Retinal pigment epithelial cell (primary cell): ENCODE data around the gene POU2F2.
A peak's percentile ranks its signal among the peaks of the same experiment; 100 is the strongest.

ENCODE experiments used
- DNase-seq: peaks from one replicate; pipeline ENCODE4 v3.0.0-alpha.2; 2010; ENCODE audit warnings: low read depth
- H3K4me3 ChIP-seq: 2 replicates; pipeline ENCODE4 v1.5.1; 2011; ENCODE audit warnings: mild to moderate bottlenecking, low read length, control low read depth, moderate library complexity
- TF ChIP-seq, protein P1 (sequence below): conservative IDR thresholded peaks from 2 replicates; pipeline ENCODE4 v1.5.1; 2011; ENCODE audit warnings: low read depth, low read length, control low read depth, inconsistent platforms

Gene POU2F2

DNA sequence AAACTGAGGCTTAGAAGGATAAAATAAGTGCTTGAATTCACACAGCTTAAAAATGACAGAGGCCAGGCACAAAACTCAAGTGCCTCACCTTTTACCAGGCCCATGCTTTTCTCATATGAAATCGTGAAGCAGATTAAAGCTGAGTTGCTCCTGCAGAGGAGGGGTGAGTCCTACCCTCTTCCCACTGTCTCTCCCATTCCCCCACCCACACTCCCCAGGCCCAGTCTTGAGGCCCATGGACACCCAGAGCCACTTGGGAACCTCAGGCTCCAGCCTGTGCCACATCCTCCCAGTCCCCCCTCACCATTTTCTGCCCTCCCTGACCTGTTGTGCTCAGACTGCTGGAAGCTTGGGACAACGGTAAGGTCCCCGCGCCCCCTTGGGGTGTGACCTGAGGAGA lies 38.7 kb downstream of the POU2F2 start:
- no peak overlapping the region for H3K4me3 ChIP-seq
- DNase-seq, result no peak
- TF ChIP-seq, protein P1, sequence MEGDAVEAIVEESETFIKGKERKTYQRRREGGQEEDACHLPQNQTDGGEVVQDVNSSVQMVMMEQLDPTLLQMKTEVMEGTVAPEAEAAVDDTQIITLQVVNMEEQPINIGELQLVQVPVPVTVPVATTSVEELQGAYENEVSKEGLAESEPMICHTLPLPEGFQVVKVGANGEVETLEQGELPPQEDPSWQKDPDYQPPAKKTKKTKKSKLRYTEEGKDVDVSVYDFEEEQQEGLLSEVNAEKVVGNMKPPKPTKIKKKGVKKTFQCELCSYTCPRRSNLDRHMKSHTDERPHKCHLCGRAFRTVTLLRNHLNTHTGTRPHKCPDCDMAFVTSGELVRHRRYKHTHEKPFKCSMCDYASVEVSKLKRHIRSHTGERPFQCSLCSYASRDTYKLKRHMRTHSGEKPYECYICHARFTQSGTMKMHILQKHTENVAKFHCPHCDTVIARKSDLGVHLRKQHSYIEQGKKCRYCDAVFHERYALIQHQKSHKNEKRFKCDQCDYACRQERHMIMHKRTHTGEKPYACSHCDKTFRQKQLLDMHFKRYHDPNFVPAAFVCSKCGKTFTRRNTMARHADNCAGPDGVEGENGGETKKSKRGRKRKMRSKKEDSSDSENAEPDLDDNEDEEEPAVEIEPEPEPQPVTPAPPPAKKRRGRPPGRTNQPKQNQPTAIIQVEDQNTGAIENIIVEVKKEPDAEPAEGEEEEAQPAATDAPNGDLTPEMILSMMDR, result no peak

GRCh38 chr19:42092350-42092749 lies 39.9 kb downstream of the POU2F2 start:
- TF ChIP-seq, protein P1, result peak; percentile 65
- H3K4me3 ChIP-seq, result no peak overlapping the region
- DNase-seq, result no peak

GRCh38 chr19:42091742-42092141 lies 40.5 kb downstream of the POU2F2 start:
- no peak overlapping the region for H3K4me3 ChIP-seq
- TF ChIP-seq, protein P1, result no peak
- no peak for DNase-seq

GRCh38 chr19:42091300-42091699 lies 40.9 kb downstream of the POU2F2 start:
- TF ChIP-seq, protein P1, result no peak
- no peak overlapping the region for H3K4me3 ChIP-seq
- DNase-seq, result no peak

- DNase-seq, result no peak
- no peak overlapping the region for H3K4me3 ChIP-seq
- TF ChIP-seq, protein P1, result no peak
Measured at GRCh38 chr19:42090672-42091071, 41.6 kb downstream of the POU2F2 start.

DNA sequence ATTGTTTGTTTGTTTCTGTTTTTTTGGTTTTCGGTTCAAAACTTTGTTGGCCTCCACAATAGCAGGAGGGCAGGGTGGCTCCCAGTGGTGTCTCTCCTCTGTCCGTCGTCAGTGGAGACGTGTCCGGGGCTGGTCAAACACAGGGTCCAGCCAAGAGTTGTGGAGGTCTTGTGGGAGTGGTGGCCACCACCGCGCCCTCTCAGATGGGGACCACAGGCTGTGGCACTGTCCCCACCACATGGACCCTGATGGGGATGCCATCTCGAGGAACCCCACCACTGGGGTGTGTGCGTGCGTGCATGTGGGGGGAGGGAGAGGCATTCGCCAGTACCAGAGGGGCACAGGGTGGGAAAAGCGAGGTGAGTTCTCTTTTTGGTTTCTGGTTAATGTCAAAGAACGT lies 42.5 kb downstream of the POU2F2 start:
- no peak for DNase-seq
- TF ChIP-seq, protein P1, result no peak
- no peak overlapping the region for H3K4me3 ChIP-seq

- H3K4me3 ChIP-seq, result no peak overlapping the region
- TF ChIP-seq, protein P1, result no peak
- no peak for DNase-seq
Measured at GRCh38 chr19:42089191-42089750, 43.0 kb downstream of the POU2F2 start.
